ENCODE results near the gene MLEC.

GRCh38 chr12:120719072-120719471 lies 32.1 kb downstream of the MLEC start:
- TF ChIP-seq POLR2A (IDR thresholded peaks at IDR 0.05) (no peak), CTCF (IDR thresholded peaks at IDR 0.05) (no peak)
